ENCODE results near the gene HDAC4. TPM values are rescaled to one million over a fixed set of nuclear protein-coding genes. Genes with fewer than 3 reads are reported as not detected.

The HDAC4 gene
- total RNA-seq, 1 experiment from 2014 or later = 47.6 TPM

GRCh38 chr2:239264838-239265651, 135.8 kb downstream of the HDAC4 start:
- peaks cover 69% of the 10 kb centered on the region for H3K79me2 ChIP-seq (ENCODE audit: insufficient read depth, low read length)
- H4K20me1 ChIP-seq (ENCODE audit: insufficient read depth) = no peaks in the 10 kb centered on the region
- no peak overlapping the region for H2AFZ ChIP-seq (ENCODE audit: low read depth, low read length, poor library complexity, severe bottlenecking)
- TF ChIP-seq TCF7L2 (IDR thresholded peaks at IDR 0.05; ENCODE audit: borderline replicate concordance, extremely low read depth, insufficient read depth, insufficient read length) = no peak
- TF ChIP-seq POLR2AphosphoS5 (IDR thresholded peaks at IDR 0.05; ENCODE audit: low read depth, low read length) = peak; percentile 14; the same call in 1 of the 2 replicates
- no peak for TF ChIP-seq CEBPB (IDR thresholded peaks at IDR 0.05; ENCODE audit: low read depth)
- no peak for TF ChIP-seq YY1 (IDR thresholded peaks at IDR 0.05; ENCODE audit: extremely low read depth, insufficient replicate concordance, low read depth, low read length)
- no peak for TF ChIP-seq EGR1 (IDR thresholded peaks at IDR 0.05; ENCODE audit: low read depth)
- no peak for TF ChIP-seq EZH2phosphoT487 (IDR thresholded peaks at IDR 0.05; ENCODE audit: borderline replicate concordance)
- TF ChIP-seq, protein P1, sequence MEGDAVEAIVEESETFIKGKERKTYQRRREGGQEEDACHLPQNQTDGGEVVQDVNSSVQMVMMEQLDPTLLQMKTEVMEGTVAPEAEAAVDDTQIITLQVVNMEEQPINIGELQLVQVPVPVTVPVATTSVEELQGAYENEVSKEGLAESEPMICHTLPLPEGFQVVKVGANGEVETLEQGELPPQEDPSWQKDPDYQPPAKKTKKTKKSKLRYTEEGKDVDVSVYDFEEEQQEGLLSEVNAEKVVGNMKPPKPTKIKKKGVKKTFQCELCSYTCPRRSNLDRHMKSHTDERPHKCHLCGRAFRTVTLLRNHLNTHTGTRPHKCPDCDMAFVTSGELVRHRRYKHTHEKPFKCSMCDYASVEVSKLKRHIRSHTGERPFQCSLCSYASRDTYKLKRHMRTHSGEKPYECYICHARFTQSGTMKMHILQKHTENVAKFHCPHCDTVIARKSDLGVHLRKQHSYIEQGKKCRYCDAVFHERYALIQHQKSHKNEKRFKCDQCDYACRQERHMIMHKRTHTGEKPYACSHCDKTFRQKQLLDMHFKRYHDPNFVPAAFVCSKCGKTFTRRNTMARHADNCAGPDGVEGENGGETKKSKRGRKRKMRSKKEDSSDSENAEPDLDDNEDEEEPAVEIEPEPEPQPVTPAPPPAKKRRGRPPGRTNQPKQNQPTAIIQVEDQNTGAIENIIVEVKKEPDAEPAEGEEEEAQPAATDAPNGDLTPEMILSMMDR (IDR thresholded peaks at IDR 0.05 in 2 of 3, conservative IDR thresholded peaks at IDR 0.05 in 1 of 3; ENCODE audit: borderline replicate concordance in 1 of 3, insufficient read depth in 1 of 3, low read depth in 2 of 3, low read length in 2 of 3) = peak in 1 of 3 experiments; percentile 11; a peak in 1 of 6 replicates
- no peak for TF ChIP-seq SIN3A (IDR thresholded peaks at IDR 0.05; ENCODE audit: low read depth)
- no peak for TF ChIP-seq ZNF274 (IDR thresholded peaks at IDR 0.05; ENCODE audit: low read depth, low read length)
- TF ChIP-seq EZH2 (IDR thresholded peaks at IDR 0.05) = no peak
- peak overlapping the region; percentile 50 for H3K9ac ChIP-seq (ENCODE audit: low read length)
- H3K4me3 ChIP-seq (replicated peaks in 1 of 2; ENCODE audit: low read depth in 1 of 2, low read length in 2 of 2) = peak overlapping the region in 1 of 2 experiments; percentile 24; a peak in 1 of 4 replicates
- H3K27me3 ChIP-seq (ENCODE audit: insufficient read depth, low read length) = no peaks in the 10 kb centered on the region
- peak overlapping the region; percentile 81 for H3K27ac ChIP-seq (ENCODE audit: low read depth, low read length)
- BruUV-seq (replicated peaks) = TSS peak; percentile 6
- no peaks in the 10 kb centered on the region for H3K9me2 ChIP-seq (ENCODE audit: insufficient read depth)
- ChIA-PET CTCF (no interaction called here), RAD21 (ENCODE audit: low non-redundant PET in 1 of 2, low total read pairs in 2 of 2, uncharacterized antibody in 2 of 2, unreplicated experiment in 2 of 2) (no interaction called here), POLR2A (interaction anchor here (1.8 kb wide), 1 partner anchor 15 kb away, joined by 4 read pairs; no protein-coding TSS in a partner anchor)
- H3K4me2 ChIP-seq (ENCODE audit: low read length) = peak overlapping the region; percentile 72
- intact Hi-C loops (cut with micrococcal nuclease) = loop anchor here (5.0 kb wide), 4 partner anchors 132 to 727 kb away; no protein-coding TSS in a partner anchor
- peak; percentile 45 for ATAC-seq
- H3K36me3 ChIP-seq (ENCODE audit: control insufficient read depth in 1 of 2, insufficient read depth in 2 of 2, low read length in 2 of 2) = no peaks in the 10 kb centered on the region
- H3K4me1 ChIP-seq (ENCODE audit: control insufficient read depth in 1 of 2, insufficient read depth in 2 of 2, low read length in 2 of 2) = peaks cover 55 to 78% of the 10 kb centered on the region in 2 experiments
- H3K9me3 ChIP-seq (ENCODE audit: control insufficient read depth in 1 of 2, insufficient read depth in 1 of 2, low read depth in 1 of 2, low read length in 2 of 2) = no peaks in the 10 kb centered on the region
- peak; percentile 56 for DNase-seq (ENCODE audit: low read depth, low spot score)
